GM19328 (cell line): ENCODE results near the gene C8B.

Experiments
- ATAC-seq: cut with Tn5 transposase; IDR thresholded peaks from one replicate; pipeline ENCODE4 v1.9.1; 2021; ENCODE audit warnings: mild to moderate bottlenecking, moderate library complexity; ENCODE audit not compliant: unreplicated experiment

C8B gene

GRCh38 chr1:56973923-56974742 lies 8.3 kb upstream of the C8B start:
- no peak for ATAC-seq

DNA sequence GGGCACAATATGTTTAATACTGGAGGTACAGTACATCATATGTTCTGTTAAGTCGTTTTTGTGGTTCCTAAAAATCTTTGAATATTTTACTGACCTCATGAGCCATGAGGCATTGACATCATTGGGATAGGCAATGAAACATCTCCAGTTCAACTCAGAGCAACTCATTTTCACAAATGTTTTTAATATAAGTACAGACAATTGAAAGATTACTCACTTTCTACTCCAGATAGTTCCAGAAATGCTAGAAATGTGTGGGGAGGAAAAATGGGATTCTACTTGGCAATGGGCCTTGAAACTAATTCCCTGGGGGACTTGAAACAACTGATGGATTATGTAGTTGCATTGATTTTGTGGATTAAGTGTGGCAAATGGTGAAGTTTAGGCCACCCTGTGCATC lies 7.2 kb upstream of the C8B start:
- no peak for ATAC-seq

DNA sequence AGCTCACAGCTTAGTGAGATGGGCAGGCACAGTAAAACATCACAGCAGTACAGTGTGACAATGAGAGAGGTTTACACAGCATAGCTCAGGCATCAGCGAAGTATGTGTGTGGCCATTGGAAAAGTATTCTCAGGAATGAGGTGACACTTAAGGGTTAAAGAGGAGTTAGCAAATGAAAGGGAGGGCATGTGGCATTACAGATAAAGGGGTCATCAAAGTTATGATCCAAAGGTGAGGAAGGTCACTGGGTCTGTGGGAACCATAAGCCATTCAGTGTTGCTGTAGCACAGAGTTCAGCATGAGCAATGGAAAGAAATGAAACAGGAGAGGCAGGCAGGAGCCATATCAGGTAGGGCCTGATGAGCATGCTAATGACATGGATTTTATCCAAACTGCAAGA lies 4.5 kb upstream of the C8B start:
- no peak for ATAC-seq

- ATAC-seq: no peak
Observed at GRCh38 chr1:56968878-56969495, 3.2 kb upstream of the C8B start.

- no peak for ATAC-seq
Observed at GRCh38 chr1:56967900-56968832, 2.4 kb upstream of the C8B start.

DNA sequence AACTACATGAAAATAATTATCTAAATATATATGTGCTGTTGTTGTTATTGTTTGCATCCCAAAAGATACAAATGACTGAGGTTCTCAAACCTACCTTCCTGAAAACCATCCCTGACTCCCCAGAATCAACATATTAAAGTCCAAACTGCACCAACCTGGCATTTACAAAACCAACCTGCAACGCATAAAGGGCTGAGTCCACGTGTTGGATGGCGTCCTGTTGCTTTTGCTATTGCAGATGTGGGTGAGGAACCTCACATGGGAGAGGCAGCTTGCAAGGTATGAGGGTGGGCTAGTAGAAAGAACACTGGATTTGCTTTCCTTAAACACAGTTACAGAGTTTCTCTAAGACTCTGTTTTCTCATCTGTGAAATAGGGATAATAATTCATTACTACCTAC lies 1.5 kb upstream of the C8B start:
- ATAC-seq: no peak

- ATAC-seq: no peak
Observed at GRCh38 chr1:56966698-56966999, 834 bp upstream of the C8B start.

- no peak for ATAC-seq
Observed at GRCh38 chr1:56965191-56965590, 624 bp downstream of the C8B start.

- no peak for ATAC-seq
Observed at GRCh38 chr1:56964349-56965017, 1.3 kb downstream of the C8B start.

DNA sequence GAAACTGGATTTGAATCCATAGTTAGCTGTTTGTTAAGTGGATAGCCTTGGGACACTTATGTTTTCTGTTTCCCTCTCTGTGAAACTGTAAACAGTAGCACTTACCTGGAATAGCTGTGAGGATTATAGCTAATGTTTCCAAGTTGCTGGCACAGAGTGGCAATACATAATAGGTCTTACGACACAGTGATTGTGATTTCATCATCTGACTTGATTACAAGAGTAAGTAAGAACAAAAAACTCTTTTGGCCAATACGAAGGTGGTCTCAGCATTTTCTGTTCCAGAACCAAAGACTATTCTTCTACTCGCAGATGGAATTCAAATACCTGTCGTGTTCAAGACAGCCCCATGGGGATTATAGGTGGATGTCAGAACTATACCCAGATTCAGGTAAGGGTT lies 2.1 kb downstream of the C8B start:
- no peak for ATAC-seq

DNA sequence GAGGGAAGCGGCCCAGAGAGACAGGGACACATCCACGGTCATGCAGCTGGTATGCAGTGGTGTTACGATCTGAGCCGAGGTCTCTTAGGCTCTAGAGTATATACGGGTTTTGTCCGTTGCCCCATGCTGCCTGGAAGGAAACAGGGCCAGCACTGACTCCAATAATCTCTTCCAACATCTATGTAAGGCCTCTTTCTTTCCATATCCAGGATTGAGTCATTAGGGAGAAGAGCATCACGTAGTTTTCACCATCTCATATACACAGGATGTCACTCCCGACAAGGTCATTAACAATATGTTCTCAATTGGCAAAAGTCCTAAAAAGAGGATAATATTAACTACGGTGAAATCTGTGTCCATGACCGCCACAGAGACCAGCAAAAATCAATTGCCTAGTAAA lies 4.4 kb downstream of the C8B start:
- ATAC-seq: no peak

DNA sequence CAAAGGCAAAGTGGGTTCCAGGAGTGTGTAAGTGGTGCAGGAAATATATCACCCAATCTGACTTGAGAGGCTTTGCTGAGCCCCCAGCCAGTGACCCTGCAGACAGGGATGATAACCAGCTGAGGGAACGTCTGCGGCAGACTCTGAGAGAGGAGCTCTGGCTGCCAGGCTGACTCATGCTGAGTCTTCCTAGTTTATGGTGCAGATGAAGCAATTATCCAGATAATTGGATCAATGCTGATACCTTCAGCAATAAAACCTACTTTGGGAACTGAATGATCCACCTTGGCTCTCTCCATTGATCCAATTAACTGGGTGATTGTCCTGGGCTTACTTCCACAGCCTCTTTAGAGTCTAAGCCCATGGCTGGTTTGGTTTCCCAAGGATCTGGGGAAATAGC lies 7.3 kb downstream of the C8B start:
- ATAC-seq: no peak

DNA sequence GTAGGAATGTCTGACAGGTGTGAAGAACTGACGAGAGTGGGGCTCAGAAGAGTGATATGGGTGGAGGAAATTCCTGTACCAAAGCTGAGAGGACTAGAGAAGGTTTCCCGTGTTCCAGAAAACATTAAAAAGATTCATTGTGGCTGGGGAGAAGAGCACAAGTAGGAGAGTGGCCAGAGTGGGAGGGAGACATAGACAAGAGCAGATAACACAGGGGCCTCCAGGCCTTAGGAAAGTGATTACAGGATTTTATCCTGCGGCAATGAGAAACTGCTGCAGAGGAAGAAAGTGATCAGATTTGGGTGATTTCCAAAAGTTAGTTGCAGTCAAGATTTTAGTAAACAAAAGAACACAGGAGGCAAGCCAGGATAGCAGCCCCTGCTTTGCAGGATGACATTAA lies 7.9 kb downstream of the C8B start:
- no peak for ATAC-seq

DNA sequence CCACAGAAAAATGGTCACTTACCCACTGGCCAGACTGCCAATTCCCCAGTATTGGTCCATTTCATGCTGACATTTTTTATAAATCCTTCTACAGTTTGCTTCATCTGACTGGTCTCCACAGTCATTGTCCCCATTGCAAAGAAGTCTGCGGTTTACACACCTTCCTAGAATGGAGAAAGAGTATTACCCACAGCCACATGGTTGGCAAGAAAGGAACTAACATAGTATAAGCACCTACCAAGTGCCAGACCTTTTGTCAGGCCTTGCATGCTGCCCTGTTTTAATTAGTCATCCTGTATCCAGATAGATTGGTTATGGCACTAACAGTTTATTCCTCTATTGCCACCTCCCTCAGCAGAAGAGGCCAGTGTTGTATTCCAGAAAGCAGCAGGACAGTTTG lies 11.2 kb downstream of the C8B start:
- no peak for ATAC-seq

DNA sequence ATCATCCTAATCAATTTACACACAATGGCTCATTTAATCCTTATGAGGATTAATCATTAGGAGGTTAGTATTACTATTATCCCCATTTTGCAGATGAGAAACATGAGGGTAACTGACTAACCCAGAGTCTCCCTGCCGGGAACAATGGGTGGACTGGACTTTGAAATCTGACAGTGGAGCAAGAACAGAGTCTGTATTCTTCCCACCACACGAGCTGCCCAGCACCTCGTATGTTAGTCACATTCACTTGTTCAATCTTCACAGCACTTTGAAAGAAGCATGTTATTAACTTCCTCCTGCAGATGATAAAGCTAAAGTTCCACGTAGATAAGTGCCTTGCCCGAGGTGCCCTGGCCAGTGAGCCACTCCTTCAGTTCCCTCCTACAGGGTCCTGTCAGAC lies 12.4 kb downstream of the C8B start:
- no peak for ATAC-seq

DNA sequence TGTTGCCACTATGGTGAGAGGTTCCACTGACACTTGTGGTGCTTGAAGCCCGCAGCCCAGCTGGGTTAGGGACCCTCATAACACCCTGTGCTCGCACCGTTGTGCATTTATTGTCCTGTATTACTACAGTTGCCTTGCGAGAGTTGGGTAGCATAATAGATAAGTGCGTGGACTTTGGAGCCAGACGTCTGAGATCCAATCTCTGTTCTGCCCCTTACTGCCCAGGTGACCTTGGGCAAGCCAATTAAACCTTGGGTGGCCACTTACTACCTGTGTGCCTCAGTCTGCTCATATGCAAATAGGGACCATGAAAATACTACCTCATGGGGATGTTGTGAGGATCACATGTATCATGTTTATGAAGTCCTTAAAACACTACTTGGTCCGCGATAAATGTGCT lies 13.3 kb downstream of the C8B start:
- ATAC-seq: no peak

GRCh38 chr1:56948403-56949023 lies 17.3 kb downstream of the C8B start:
- ATAC-seq: no peak

DNA sequence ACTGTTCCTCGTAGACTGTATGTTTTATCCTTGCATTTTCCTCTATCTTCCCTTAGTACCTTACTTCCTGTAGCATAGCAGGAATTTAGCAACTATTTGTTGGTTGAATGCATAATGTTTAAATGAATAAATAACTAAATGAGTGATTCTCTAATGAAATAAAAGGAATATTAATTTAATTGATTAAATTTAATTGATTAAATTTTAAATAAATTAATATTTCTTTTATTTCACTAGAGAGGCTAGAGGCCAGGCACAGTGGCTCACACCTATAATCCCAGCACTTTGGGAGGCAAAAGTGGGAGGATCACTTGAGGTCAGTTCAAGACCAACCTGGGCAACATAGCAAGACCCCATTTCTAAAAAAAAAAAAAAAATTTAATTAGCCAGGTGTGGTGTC lies 25.8 kb downstream of the C8B start:
- no peak for ATAC-seq

DNA sequence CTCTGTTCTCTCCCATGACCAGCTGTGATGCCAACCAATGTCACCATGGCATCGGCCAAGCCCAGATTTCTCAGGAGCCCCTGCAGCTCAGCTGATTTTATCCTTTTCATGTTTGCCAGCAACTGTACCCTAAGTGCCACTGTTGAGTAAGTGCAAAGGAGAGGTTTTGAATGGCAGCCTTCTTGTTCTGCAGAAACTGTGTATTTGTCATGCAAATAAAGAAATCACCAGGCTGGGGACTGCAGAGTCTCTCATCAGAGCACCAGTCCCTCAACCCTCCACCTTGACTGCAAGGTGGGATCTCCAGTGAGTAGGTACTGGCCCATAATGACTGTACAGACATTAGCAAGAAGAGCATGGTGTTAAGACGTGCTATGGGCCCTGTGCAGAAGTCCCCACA lies 26.6 kb downstream of the C8B start:
- no peak for ATAC-seq

GRCh38 chr1:56938646-56939045 lies 27.2 kb downstream of the C8B start:
- no peak for ATAC-seq
